Measurements from ENCODE around the gene HOXC5.

Gene HOXC5

GRCh38 chr12:54028314-54029201 is 4.3 kb upstream of the HOXC5 start, which contains the start of gene HOXC6:
TSS of gene HOXC6 (plus strand) at chr12:54028440. CDS start at chr12:54028522, 82 bp downstream.
- no peak within 1 kb of the TSS for H3K27ac ChIP-seq (ENCODE audit: low read length)
- H3K4me2 ChIP-seq (ENCODE audit: low read depth, low read length): peak within 1 kb of the TSS; percentile 7; the same call in 1 of the 2 replicates
- peaks cover 98% of the 10 kb centered on the region for H3K27me3 ChIP-seq (replicated peaks; ENCODE audit: insufficient read depth, low read length)
- H3F3A ChIP-seq (ENCODE audit: insufficient read depth, low read length): no peaks in the 10 kb centered on the region
- no peaks in the 10 kb centered on the region for H3K4me1 ChIP-seq (ENCODE audit: low read length)
- H4K20me1 ChIP-seq (ENCODE audit: insufficient read depth, low read length): no peaks in the 10 kb centered on the region
- no peaks in the 10 kb centered on the region for H3K9me2 ChIP-seq (replicated peaks; ENCODE audit: insufficient read depth, low read length)
- DNase-seq: no peak
- H2AFZ ChIP-seq (ENCODE audit: low read length): no peak within 1 kb of the TSS
- no peak within 1 kb of the TSS for H3K9ac ChIP-seq (ENCODE audit: low read length)
- H3K4me3 ChIP-seq (ENCODE audit: low read length): no peak within 1 kb of the TSS
- no peaks in the 10 kb centered on the region for H3K9me3 ChIP-seq (replicated peaks; ENCODE audit: insufficient read depth, low read length)
- H3K79me2 ChIP-seq (ENCODE audit: low read length): no peaks in the 10 kb centered on the region
- H3K36me3 ChIP-seq (replicated peaks; ENCODE audit: insufficient read depth, low read length): no peaks in the 10 kb centered on the region
- TF ChIP-seq EZH2phosphoT487 (IDR thresholded peaks at IDR 0.05; ENCODE audit: low read length) (no peak), EZH2 (optimal IDR thresholded peaks at IDR 0.05; ENCODE audit: low read depth, low read length) (no peak)
- TF ChIP-seq, protein P1, sequence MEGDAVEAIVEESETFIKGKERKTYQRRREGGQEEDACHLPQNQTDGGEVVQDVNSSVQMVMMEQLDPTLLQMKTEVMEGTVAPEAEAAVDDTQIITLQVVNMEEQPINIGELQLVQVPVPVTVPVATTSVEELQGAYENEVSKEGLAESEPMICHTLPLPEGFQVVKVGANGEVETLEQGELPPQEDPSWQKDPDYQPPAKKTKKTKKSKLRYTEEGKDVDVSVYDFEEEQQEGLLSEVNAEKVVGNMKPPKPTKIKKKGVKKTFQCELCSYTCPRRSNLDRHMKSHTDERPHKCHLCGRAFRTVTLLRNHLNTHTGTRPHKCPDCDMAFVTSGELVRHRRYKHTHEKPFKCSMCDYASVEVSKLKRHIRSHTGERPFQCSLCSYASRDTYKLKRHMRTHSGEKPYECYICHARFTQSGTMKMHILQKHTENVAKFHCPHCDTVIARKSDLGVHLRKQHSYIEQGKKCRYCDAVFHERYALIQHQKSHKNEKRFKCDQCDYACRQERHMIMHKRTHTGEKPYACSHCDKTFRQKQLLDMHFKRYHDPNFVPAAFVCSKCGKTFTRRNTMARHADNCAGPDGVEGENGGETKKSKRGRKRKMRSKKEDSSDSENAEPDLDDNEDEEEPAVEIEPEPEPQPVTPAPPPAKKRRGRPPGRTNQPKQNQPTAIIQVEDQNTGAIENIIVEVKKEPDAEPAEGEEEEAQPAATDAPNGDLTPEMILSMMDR (IDR thresholded peaks at IDR 0.05; ENCODE audit: low read length): no peak

DNA sequence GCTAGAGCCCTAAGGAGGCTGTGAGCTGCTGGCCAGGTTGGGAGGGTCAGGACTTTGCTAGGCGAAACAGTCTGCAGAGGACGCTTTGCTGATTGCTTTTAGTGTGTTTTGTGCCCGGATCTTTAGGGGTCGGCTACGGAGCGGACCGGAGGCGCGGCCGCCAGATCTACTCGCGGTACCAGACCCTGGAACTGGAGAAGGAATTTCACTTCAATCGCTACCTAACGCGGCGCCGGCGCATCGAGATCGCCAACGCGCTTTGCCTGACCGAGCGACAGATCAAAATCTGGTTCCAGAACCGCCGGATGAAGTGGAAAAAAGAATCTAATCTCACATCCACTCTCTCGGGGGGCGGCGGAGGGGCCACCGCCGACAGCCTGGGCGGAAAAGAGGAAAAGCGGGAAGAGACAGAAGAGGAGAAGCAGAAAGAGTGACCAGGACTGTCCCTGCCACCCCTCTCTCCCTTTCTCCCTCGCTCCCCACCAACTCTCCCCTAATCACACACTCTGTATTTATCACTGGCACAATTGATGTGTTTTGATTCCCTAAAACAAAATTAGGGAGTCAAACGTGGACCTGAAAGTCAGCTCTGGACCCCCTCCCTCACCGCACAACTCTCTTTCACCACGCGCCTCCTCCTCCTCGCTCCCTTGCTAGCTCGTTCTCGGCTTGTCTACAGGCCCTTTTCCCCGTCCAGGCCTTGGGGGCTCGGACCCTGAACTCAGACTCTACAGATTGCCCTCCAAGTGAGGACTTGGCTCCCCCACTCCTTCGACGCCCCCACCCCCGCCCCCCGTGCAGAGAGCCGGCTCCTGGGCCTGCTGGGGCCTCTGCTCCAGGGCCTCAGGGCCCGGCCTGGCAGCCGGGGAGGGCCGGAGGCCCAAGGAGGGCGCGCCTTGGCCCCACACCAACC is 3.1 kb upstream of the HOXC5 start:
- Histone ChIP-seq H3K36me3 (replicated peaks; ENCODE audit: insufficient read depth, low read length) (no peaks in the 10 kb centered on the region), H3F3A (ENCODE audit: insufficient read depth, low read length) (no peaks in the 10 kb centered on the region), H3K4me2 (ENCODE audit: low read depth, low read length) (no peak overlapping the region), H4K20me1 (ENCODE audit: insufficient read depth, low read length) (no peaks in the 10 kb centered on the region), H3K79me2 (ENCODE audit: low read length) (no peaks in the 10 kb centered on the region), H3K27ac (ENCODE audit: low read length) (no peak overlapping the region), H2AFZ (ENCODE audit: low read length) (no peak overlapping the region), H3K27me3 (replicated peaks; ENCODE audit: insufficient read depth, low read length) (peaks cover 98% of the 10 kb centered on the region), H3K4me1 (ENCODE audit: low read length) (no peaks in the 10 kb centered on the region), H3K9me2 (replicated peaks; ENCODE audit: insufficient read depth, low read length) (no peaks in the 10 kb centered on the region), H3K9ac (ENCODE audit: low read length) (no peak overlapping the region), H3K4me3 (ENCODE audit: low read length) (no peak overlapping the region), H3K9me3 (replicated peaks; ENCODE audit: insufficient read depth, low read length) (no peaks in the 10 kb centered on the region)
- no peak for DNase-seq
- TF ChIP-seq EZH2phosphoT487 (IDR thresholded peaks at IDR 0.05; ENCODE audit: low read length) (no peak), EZH2 (optimal IDR thresholded peaks at IDR 0.05; ENCODE audit: low read depth, low read length) (no peak)
- TF ChIP-seq, protein P1 (IDR thresholded peaks at IDR 0.05; ENCODE audit: low read length): no peak

- Histone ChIP-seq H3K4me2 (ENCODE audit: low read depth, low read length) (no peak overlapping the region), H3K27me3 (replicated peaks; ENCODE audit: insufficient read depth, low read length) (peaks cover 98% of the 10 kb centered on the region), H4K20me1 (ENCODE audit: insufficient read depth, low read length) (no peaks in the 10 kb centered on the region), H3K9me2 (replicated peaks; ENCODE audit: insufficient read depth, low read length) (no peaks in the 10 kb centered on the region), H3K9me3 (replicated peaks; ENCODE audit: insufficient read depth, low read length) (no peaks in the 10 kb centered on the region), H3K27ac (ENCODE audit: low read length) (no peak overlapping the region), H3K79me2 (ENCODE audit: low read length) (no peaks in the 10 kb centered on the region), H3K36me3 (replicated peaks; ENCODE audit: insufficient read depth, low read length) (no peaks in the 10 kb centered on the region), H3F3A (ENCODE audit: insufficient read depth, low read length) (no peaks in the 10 kb centered on the region), H3K9ac (ENCODE audit: low read length) (no peak overlapping the region), H3K4me1 (ENCODE audit: low read length) (no peaks in the 10 kb centered on the region), H2AFZ (ENCODE audit: low read length) (no peak overlapping the region), H3K4me3 (ENCODE audit: low read length) (no peak overlapping the region)
- no peak for DNase-seq
- TF ChIP-seq EZH2phosphoT487 (IDR thresholded peaks at IDR 0.05; ENCODE audit: low read length): no peak
- TF ChIP-seq, protein P1 (IDR thresholded peaks at IDR 0.05; ENCODE audit: low read length): no peak
These were observed 2.4 kb upstream of the HOXC5 start for GRCh38 chr12:54030442-54030801.
